B cell (primary cell): ENCODE results near the gene KRT80. TPM values are rescaled to one million over a fixed set of nuclear protein-coding genes. Genes with fewer than 3 reads are reported as not detected.
A peak's percentile ranks its signal among the peaks of the same experiment; 100 is the strongest.

ENCODE experiments used
- ATAC-seq: fragments of 200-7000 bp; cut with Tn5 transposase; one replicate; pipeline ENCODE4 v1.10.0; 2021; ENCODE audit warnings: low read depth, mild to moderate bottlenecking, moderate number of reproducible peaks, moderate library complexity
- CTCF ChIA-PET: fragments of 350-600 bp; sonication (Branson Sonifier 250); formaldehyde crosslinking; loops from one replicate; lab custom pipeline; 2021; ENCODE audit warnings: antibody characterized with exemption, inconsistent platforms; lab: Charles Lee
- POLR2A ChIA-PET: fragments of 350-600 bp; sonication (Branson Sonifier 250); formaldehyde crosslinking; loops from one replicate; lab custom pipeline; 2021; ENCODE audit warnings: antibody characterized with exemption; lab: Charles Lee
- DNase-seq: peaks from one replicate; pipeline ENCODE4 v3.0.0; 2013
- H2AFZ ChIP-seq: 2 replicates; pipeline ENCODE4 v1.6.1; 2012; ENCODE audit warnings: mild to moderate bottlenecking, low read depth, low read length; ENCODE audit not compliant: insufficient read depth, poor library complexity, severe bottlenecking
- H3K27ac ChIP-seq, 2 donors: 1 replicate in 1 of 2; 2 replicates in 1 of 2; pipeline ENCODE4 v1.5.1; 2012 to 2013; ENCODE audit warnings: low read length in 2 of 2, mild to moderate bottlenecking in 2 of 2, moderate library complexity in 1 of 2
- H3K27me3 ChIP-seq, 4 experiments: fragments of 200-600 bp in 1 of 4; sonication (generic) in 1 of 4; replicated peaks in 1 of 4; 1 replicate in 2 of 4; 2 replicates in 2 of 4; pipeline versions ENCODE4 v1.6.1 to v1.7.0; 2013 to 2016; ENCODE audit warnings: low read length in 3 of 4, mild to moderate bottlenecking in 2 of 4, mixed read lengths in 1 of 4, moderate library complexity in 1 of 4; ENCODE audit not compliant: insufficient read depth in 4 of 4, control insufficient read depth in 3 of 4; ENCODE audit errors: control extremely low read depth in 1 of 4
- H3K36me3 ChIP-seq, 2 experiments: replicated peaks in 1 of 2; 1 replicate in 1 of 2; 2 replicates in 1 of 2; pipeline versions ENCODE4 v1.6.1 to v1.7.1; 2013; ENCODE audit warnings: low read length in 1 of 2; ENCODE audit not compliant: insufficient read depth in 2 of 2, control insufficient read depth in 1 of 2; ENCODE audit errors: control extremely low read depth in 1 of 2, extremely low read depth in 1 of 2
- H3K4me1 ChIP-seq, 2 donors: fragments of 200-600 bp in 1 of 2; sonication (generic) in 1 of 2; 1 replicate in 1 of 2; 2 replicates in 1 of 2; pipeline versions ENCODE4 v1.5.1 to v1.6.1; 2013 to 2017; ENCODE audit warnings: low read length in 2 of 2; ENCODE audit not compliant: control insufficient read depth in 2 of 2, insufficient read depth in 2 of 2
- H3K4me2 ChIP-seq: replicated peaks from 2 replicates; pipeline ENCODE3; 2012; ENCODE audit warnings: mild to moderate bottlenecking, low read depth, low read length; ENCODE audit not compliant: poor library complexity, severe bottlenecking
- H3K4me3 ChIP-seq, 5 experiments: fragments of 200-600 bp in 1 of 5; sonication (generic) in 1 of 5; 1 replicate in 3 of 5; 2 replicates in 2 of 5; pipeline versions ENCODE4 v1.5.1 to v1.7.0; 2011 to 2016; ENCODE audit warnings: low read length in 4 of 5, mild to moderate bottlenecking in 4 of 5, low read depth in 2 of 5, control low read depth in 1 of 5, moderate library complexity in 1 of 5; ENCODE audit not compliant: insufficient read depth in 1 of 5; ENCODE audit errors: control extremely low read depth in 1 of 5, extremely low read depth in 1 of 5
- H3K79me2 ChIP-seq: fragments of 200-600 bp; sonication (generic); one replicate; pipeline ENCODE4 v1.6.0; 2016; ENCODE audit warnings: low read length; ENCODE audit not compliant: control insufficient read depth, insufficient read depth
- H3K9ac ChIP-seq: fragments of 200-600 bp; sonication (generic); 2 replicates; pipeline ENCODE4 v1.6.1; 2017; ENCODE audit warnings: mild to moderate bottlenecking, low read length, moderate library complexity
- H3K9me3 ChIP-seq, 3 donors: one replicate each; pipeline versions ENCODE4 v1.6.1 to v1.7.1; 2013; ENCODE audit warnings: low read length in 2 of 3; ENCODE audit not compliant: control insufficient read depth in 2 of 3, insufficient read depth in 1 of 3; ENCODE audit errors: control extremely low read depth in 1 of 3
- H4K20me1 ChIP-seq: 2 replicates; pipeline ENCODE4 v1.6.0; 2012; ENCODE audit warnings: mild to moderate bottlenecking, low read length; ENCODE audit not compliant: insufficient read depth, control insufficient read depth, poor library complexity, severe bottlenecking
- H3K27ac Mint-ChIP-seq: one replicate; pipeline ENCODE4 v1.8.0; 2021; ENCODE audit warnings: mixed read lengths
- H3K27me3 Mint-ChIP-seq: one replicate; pipeline ENCODE4 v1.8.0; 2021; ENCODE audit warnings: mixed read lengths
- H3K4me1 Mint-ChIP-seq: one replicate; pipeline ENCODE4 v1.8.0; 2021; ENCODE audit warnings: mixed read lengths
- H3K4me3 Mint-ChIP-seq: one replicate; pipeline ENCODE4 v1.8.0; 2021; ENCODE audit warnings: mixed read lengths
- H3K9me3 Mint-ChIP-seq: one replicate; pipeline ENCODE4 v1.8.0; 2022; ENCODE audit warnings: mixed read lengths; ENCODE audit not compliant: insufficient read depth
- CTCF ChIP-seq: fragments of 200-600 bp; IDR thresholded peaks from one replicate; pipeline ENCODE4 v1.8.0; 2022; ENCODE audit warnings: antibody characterized with exemption, mild to moderate bottlenecking
- EZH2 ChIP-seq: IDR thresholded peaks from 2 replicates; pipeline ENCODE4 v1.6.1; 2012; ENCODE audit warnings: borderline replicate concordance, low read depth, mild to moderate bottlenecking, moderate library complexity, low read length; ENCODE audit not compliant: insufficient read depth, poor library complexity, severe bottlenecking
- WGBS: methylation state at CpG from one replicate; pipeline ENCODE4 v1.1.5; 2013; ENCODE audit warnings: missing lambda C conversion rate; ENCODE audit not compliant: insufficient coverage; 5-methylcytosine and 5-hydroxymethylcytosine counted together
- intact Hi-C: fragments of 100-400 bp; cut with micrococcal nuclease; formaldehyde crosslinking; loops from one replicate; pipeline ENCODE4 v1.10.0; 2022
- polyA plus RNA-seq: library from polyadenylated mRNA; depleted of rRNA; stranded (reverse); fragments of >200 nt; gene quantifications from 2 replicates; pipeline ENCODE4 v1.2.3, GENCODE V29; 2012
- total RNA-seq, 2 donors: library from RNA; stranded (reverse); fragments of 120-200 nt in 1 of 2; gene quantifications; 1 replicate in 1 of 2; 2 replicates in 1 of 2; pipeline versions ENCODE4 v1.2.3 to v1.2.4, GENCODE V29; 2013 to 2022

Gene KRT80
- total and polyA plus RNA-seq, 2 donors (not counting 1 experiment from before 2014, with no cell fraction given): not detected

DNA sequence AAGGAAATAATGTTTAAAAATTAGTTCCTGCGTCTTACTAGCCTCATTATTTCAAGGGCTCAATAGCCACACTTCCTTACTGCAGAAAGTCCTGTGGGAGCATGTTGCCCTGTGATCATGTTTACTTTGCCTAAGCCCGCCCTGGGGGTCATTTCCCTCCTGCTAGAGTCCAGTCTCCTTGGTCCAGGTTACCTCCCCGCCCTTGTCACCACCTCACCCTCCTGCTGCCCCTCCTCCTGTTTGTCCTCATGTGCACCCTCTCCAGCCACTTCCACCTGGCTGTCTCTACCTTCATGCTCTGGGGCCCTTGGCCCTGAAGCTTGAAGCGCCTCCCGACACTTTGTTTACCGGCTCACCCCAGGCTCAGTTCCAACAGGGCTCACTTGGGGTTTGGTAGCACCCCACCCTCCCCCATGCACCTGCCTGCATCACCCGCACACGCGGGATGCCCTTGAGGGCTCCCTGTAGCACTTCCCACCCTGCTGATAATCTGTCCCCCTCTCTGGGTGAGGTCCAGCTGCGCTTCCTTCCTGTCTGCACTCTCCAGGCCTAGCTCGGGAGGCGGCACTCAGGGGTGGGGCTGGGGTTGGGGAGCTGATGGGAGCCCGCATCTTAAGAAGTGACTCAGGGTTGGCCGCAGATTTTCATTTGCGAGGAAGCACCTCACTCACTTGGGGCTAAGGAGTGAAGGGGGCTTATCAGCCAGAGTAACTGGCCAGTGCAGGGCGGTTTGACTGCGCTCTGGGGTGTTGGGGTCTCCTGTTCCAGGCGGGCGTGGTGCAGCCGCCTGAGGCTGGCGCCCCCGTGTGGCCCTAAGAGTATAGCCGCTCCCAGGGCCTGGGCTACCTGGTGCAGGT is 72.2 kb downstream of the KRT80 start:
- H3K79me2 ChIP-seq: no peaks in the 10 kb centered on the region
- H4K20me1 ChIP-seq: no peaks in the 10 kb centered on the region
- Mint-ChIP-seq H3K9me3 (no peaks in the 10 kb centered on the region), H3K4me3 (peak overlapping the region; percentile 11), H3K27me3 (peaks cover 4% of the 10 kb centered on the region), H3K27ac (peak overlapping the region; percentile 78), H3K4me1 (peaks cover 47% of the 10 kb centered on the region)
- no peaks in the 10 kb centered on the region for H3K9me3 ChIP-seq
- H3K4me1 ChIP-seq: peaks cover 29 to 39% of the 10 kb centered on the region in 2 donors
- TF ChIP-seq EZH2 (no peak), CTCF (peak; percentile 76)
- WGBS: 12% methylated on average over 20 of the region's 23 CpGs
- H3K4me3 ChIP-seq: no peak overlapping the region
- intact Hi-C loops: loop anchor here (2.0 to 5.0 kb wide), 2 partner anchors 87 to 167 kb away; partner anchors contain the start of gene ACVR1B
- CTCF ChIA-PET: interaction anchor here (1.0 to 11.3 kb wide), 8 partner anchors 11 to 208 kb away, joined by 3 to 407 read pairs (median 4); partner anchors contain the start of gene TAMALIN
- peak; percentile 73 for DNase-seq
- ATAC-seq: peak; percentile 11
- no peak overlapping the region for H3K9ac ChIP-seq
- peak overlapping the region; percentile 48 for H3K4me2 ChIP-seq
- H2AFZ ChIP-seq: peak overlapping the region; percentile 45
- no peaks in the 10 kb centered on the region for H3K36me3 ChIP-seq
- peaks cover 0 to 11% (median 2%) of the 10 kb centered on the region in 4 experiments for H3K27me3 ChIP-seq
- no peak overlapping the region for H3K27ac ChIP-seq
- POLR2A ChIA-PET: no interaction called here

Other genes starting within 250 kb of the KRT80 start
- gene ACVR1B, start 240.3 kb downstream of the KRT80 start, total RNA-seq: 8.7 and 10.6 TPM in 2 replicates
- 3.2 and 3.4 TPM in 2 replicates for gene ACVR1B, start 240.3 kb downstream of the KRT80 start, polyA plus RNA-seq
- 136 and 139 TPM in 2 replicates for gene TAMALIN, start 185.1 kb downstream of the KRT80 start, total RNA-seq
- gene TAMALIN, start 185.1 kb downstream of the KRT80 start, polyA plus RNA-seq: 151 and 448 TPM in 2 replicates
- gene NR4A1, start 140.6 kb downstream of the KRT80 start, total RNA-seq: 43.2 and 52.8 TPM in 2 replicates
- 470 and 1,095 TPM in 2 replicates for gene NR4A1, start 140.6 kb downstream of the KRT80 start, polyA plus RNA-seq
- gene ATG101, start 122.0 kb downstream of the KRT80 start, total RNA-seq: 19.4 and 20.0 TPM in 2 replicates
- 50.3 and 98.6 TPM in 2 replicates for gene ATG101, start 122.0 kb downstream of the KRT80 start, polyA plus RNA-seq
- gene SMIM41, start 112.3 kb downstream of the KRT80 start, total RNA-seq: not detected in 2 replicates
- gene SMIM41, start 112.3 kb downstream of the KRT80 start, polyA plus RNA-seq: 0.12 TPM in 1 of 2 replicates, not detected in the other
- gene KRT7, start 41.2 kb upstream of the KRT80 start, total RNA-seq: not detected in 2 replicates
- not detected in 2 replicates for gene KRT7, start 41.2 kb upstream of the KRT80 start, polyA plus RNA-seq
- not detected in 2 replicates for gene KRT86, start 82.6 kb upstream of the KRT80 start, total RNA-seq
- not detected in 2 replicates for gene KRT86, start 82.6 kb upstream of the KRT80 start, polyA plus RNA-seq
- gene KRT81, start 99.5 kb upstream of the KRT80 start, total RNA-seq: not detected in 2 replicates
- not detected in 2 replicates for gene KRT81, start 99.5 kb upstream of the KRT80 start, polyA plus RNA-seq
- not detected in 2 replicates for gene KRT83, start 129.4 kb upstream of the KRT80 start, total RNA-seq
- not detected in 2 replicates for gene KRT83, start 129.4 kb upstream of the KRT80 start, polyA plus RNA-seq
- gene KRT85, start 175.5 kb upstream of the KRT80 start, total RNA-seq: not detected in 2 replicates
- not detected in 2 replicates for gene KRT85, start 175.5 kb upstream of the KRT80 start, polyA plus RNA-seq
- gene KRT84, start 193.6 kb upstream of the KRT80 start, total RNA-seq: not detected in 2 replicates
- not detected in 2 replicates for gene KRT84, start 193.6 kb upstream of the KRT80 start, polyA plus RNA-seq
- gene KRT82, start 214.3 kb upstream of the KRT80 start, total RNA-seq: not detected in 2 replicates
- gene KRT82, start 214.3 kb upstream of the KRT80 start, polyA plus RNA-seq: not detected in 2 replicates
- not detected in 2 replicates for gene KRT75, start 242.4 kb upstream of the KRT80 start, total RNA-seq
- gene KRT75, start 242.4 kb upstream of the KRT80 start, polyA plus RNA-seq: not detected in 2 replicates